HepG2 (cell line): ENCODE results near the gene TARM1. TPM values are rescaled to one million over a fixed set of nuclear protein-coding genes. Genes with fewer than 3 reads are reported as not detected.

Experiments
- ATF3 ChIP-seq: sonication (generic); formaldehyde crosslinking; IDR thresholded peaks from 2 replicates; pipeline ENCODE4 v1.4.0; 2020; ENCODE audit warnings: missing genetic modification reagents
- CENPT ChIP-seq: sonication (generic); formaldehyde crosslinking; IDR thresholded peaks from 2 replicates; pipeline ENCODE4 v1.8.0; 2022; ENCODE audit warnings: low read depth, mild to moderate bottlenecking, moderate library complexity, missing genetic modification reagents
- ERF ChIP-seq: IDR thresholded peaks from 2 replicates; pipeline ENCODE4 v1.6.1; 2018; ENCODE audit warnings: missing biosample characterization, missing genetic modification reagents
- ETV5 ChIP-seq: IDR thresholded peaks from 2 replicates; pipeline ENCODE4 v1.6.1; 2018; ENCODE audit warnings: missing biosample characterization, missing genetic modification reagents, inconsistent platforms, borderline replicate concordance
- GABPB1 ChIP-seq: IDR thresholded peaks from 2 replicates; pipeline ENCODE4 v1.6.1; 2016; ENCODE audit warnings: mild to moderate bottlenecking, missing genetic modification reagents, moderate library complexity, missing compliant biosample characterization
- SAP130 ChIP-seq: IDR thresholded peaks from 2 replicates; pipeline ENCODE4 v1.6.1; 2016; ENCODE audit warnings: low read depth
- ZFP36L1 ChIP-seq: sonication (generic); formaldehyde crosslinking; IDR thresholded peaks from 2 replicates; pipeline ENCODE4 v1.8.0; 2022; ENCODE audit warnings: mild to moderate bottlenecking, missing genetic modification reagents, moderate library complexity
- ZMYM3 ChIP-seq: sonication (generic); formaldehyde crosslinking; IDR thresholded peaks from 2 replicates; pipeline ENCODE4 v1.5.1; 2020; ENCODE audit warnings: mild to moderate bottlenecking, missing genetic modification reagents
- ZNF232 ChIP-seq: sonication (generic); formaldehyde crosslinking; IDR thresholded peaks from 2 replicates; pipeline ENCODE4 v1.4.0; 2020; ENCODE audit warnings: missing genetic modification reagents, borderline replicate concordance
- ZNF510 ChIP-seq: sonication (generic); formaldehyde crosslinking; IDR thresholded peaks from 2 replicates; pipeline ENCODE4 v1.4.0; 2020; ENCODE audit warnings: low read depth, mild to moderate bottlenecking, missing genetic modification reagents
- ZNF574 ChIP-seq: sonication (generic); formaldehyde crosslinking; IDR thresholded peaks from 2 replicates; pipeline ENCODE4 v1.4.0; 2020; ENCODE audit warnings: missing genetic modification reagents
- polyA plus RNA-seq, 8 experiments: library from polyadenylated mRNA; depleted of rRNA in 3 of 8; stranded (reverse) in 7 of 8; unstranded in 1 of 8; fragments of >200 nt; fragmentation: Illumina TruSeq in 4 of 8; extraction: Trizol in 4 of 8; gene quantifications; 2 replicates each; pipeline versions ENCODE4 v1.2.1 to v1.2.3, GENCODE V29; 2011 to 2016; ENCODE audit warnings: low read depth in 4 of 8, missing spikeins in 1 of 8, mixed read lengths in 1 of 8; ENCODE audit not compliant: insufficient read depth in 1 of 8
- total RNA-seq, 5 experiments: library from RNA; depleted of rRNA; stranded (reverse); fragments of >200 nt; fragmentation: Illumina TruSeq; extraction: Trizol; gene quantifications; 2 replicates each; pipeline ENCODE4 v1.2.3, GENCODE V29; 2016; ENCODE audit warnings: low read depth in 1 of 5
- TF ChIP-seq, protein P1 (sequence below): sonication (generic); formaldehyde crosslinking; IDR thresholded peaks from 2 replicates; pipeline ENCODE4 v1.4.0; 2020; ENCODE audit warnings: missing genetic modification reagents, borderline replicate concordance
- TF ChIP-seq, protein P2 (sequence below): sonication (generic); formaldehyde crosslinking; conservative IDR thresholded peaks from 2 replicates; pipeline ENCODE4 v1.8.0; 2022; ENCODE audit warnings: mild to moderate bottlenecking, moderate library complexity, missing genetic modification reagents
- TF ChIP-seq, protein P3 (sequence below): sonication (generic); formaldehyde crosslinking; IDR thresholded peaks from 2 replicates; pipeline ENCODE4 v1.8.1; 2023; ENCODE audit warnings: mild to moderate bottlenecking, missing genetic modification reagents
- TF ChIP-seq, protein P4 (sequence below): sonication (generic); formaldehyde crosslinking; IDR thresholded peaks from 2 replicates; pipeline ENCODE4 v1.5.0; 2020; ENCODE audit warnings: mild to moderate bottlenecking, missing genetic modification reagents, borderline replicate concordance

The TARM1 gene
- total and polyA plus RNA-seq, 2 of the 13 experiments (the other 11 are each of a cell fraction or from before 2014, with no cell fraction given): not detected

GRCh38 chr19:54095859-54096616 lies 14.9 kb upstream of the TARM1 start (continued):
- TF ChIP-seq, protein P1, sequence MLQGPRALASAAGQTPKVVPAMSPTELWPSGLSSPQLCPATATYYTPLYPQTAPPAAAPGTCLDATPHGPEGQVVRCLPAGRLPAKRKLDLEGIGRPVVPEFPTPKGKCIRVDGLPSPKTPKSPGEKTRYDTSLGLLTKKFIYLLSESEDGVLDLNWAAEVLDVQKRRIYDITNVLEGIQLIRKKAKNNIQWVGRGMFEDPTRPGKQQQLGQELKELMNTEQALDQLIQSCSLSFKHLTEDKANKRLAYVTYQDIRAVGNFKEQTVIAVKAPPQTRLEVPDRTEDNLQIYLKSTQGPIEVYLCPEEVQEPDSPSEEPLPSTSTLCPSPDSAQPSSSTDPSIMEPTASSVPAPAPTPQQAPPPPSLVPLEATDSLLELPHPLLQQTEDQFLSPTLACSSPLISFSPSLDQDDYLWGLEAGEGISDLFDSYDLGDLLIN: peak; percentile 79; the same call in 1 of the 2 replicates
- peak; percentile 78 for TF ChIP-seq ZNF232
- TF ChIP-seq, protein P2, sequence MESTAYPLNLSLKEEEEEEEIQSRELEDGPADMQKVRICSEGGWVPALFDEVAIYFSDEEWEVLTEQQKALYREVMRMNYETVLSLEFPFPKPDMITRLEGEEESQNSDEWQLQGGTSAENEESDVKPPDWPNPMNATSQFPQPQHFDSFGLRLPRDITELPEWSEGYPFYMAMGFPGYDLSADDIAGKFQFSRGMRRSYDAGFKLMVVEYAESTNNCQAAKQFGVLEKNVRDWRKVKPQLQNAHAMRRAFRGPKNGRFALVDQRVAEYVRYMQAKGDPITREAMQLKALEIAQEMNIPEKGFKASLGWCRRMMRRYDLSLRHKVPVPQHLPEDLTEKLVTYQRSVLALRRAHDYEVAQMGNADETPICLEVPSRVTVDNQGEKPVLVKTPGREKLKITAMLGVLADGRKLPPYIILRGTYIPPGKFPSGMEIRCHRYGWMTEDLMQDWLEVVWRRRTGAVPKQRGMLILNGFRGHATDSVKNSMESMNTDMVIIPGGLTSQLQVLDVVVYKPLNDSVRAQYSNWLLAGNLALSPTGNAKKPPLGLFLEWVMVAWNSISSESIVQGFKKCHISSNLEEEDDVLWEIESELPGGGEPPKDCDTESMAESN (CRISPR knock-in tag): peak; percentile 82; the same call in 1 of the 2 replicates
- 0 out of 2 replicates have a peak, but pooled peaks have one; percentile 10 for TF ChIP-seq ATF3 (CRISPR knock-in tag)
- TF ChIP-seq ZFP36L1 (CRISPR knock-in tag): 0 out of 2 replicates have a peak, but pooled peaks have one; percentile 49
- TF ChIP-seq SAP130 (CRISPR knock-in tag): peak; percentile 36; the same call in 1 of the 2 replicates
- TF ChIP-seq ZNF510 (CRISPR knock-in tag): 0 out of 2 replicates have a peak, but pooled peaks have one; percentile 56
- peak; percentile 73 for TF ChIP-seq ZNF574
- TF ChIP-seq ETV5 (CRISPR knock-in tag): 0 out of 2 replicates have a peak, but pooled peaks have one; percentile 16
- 0 out of 2 replicates have a peak, but pooled peaks have one; percentile 2 for TF ChIP-seq ZMYM3 (CRISPR knock-in tag)
- peak; percentile 90; the same call in 1 of the 2 replicates for TF ChIP-seq CENPT
- TF ChIP-seq, protein P3, sequence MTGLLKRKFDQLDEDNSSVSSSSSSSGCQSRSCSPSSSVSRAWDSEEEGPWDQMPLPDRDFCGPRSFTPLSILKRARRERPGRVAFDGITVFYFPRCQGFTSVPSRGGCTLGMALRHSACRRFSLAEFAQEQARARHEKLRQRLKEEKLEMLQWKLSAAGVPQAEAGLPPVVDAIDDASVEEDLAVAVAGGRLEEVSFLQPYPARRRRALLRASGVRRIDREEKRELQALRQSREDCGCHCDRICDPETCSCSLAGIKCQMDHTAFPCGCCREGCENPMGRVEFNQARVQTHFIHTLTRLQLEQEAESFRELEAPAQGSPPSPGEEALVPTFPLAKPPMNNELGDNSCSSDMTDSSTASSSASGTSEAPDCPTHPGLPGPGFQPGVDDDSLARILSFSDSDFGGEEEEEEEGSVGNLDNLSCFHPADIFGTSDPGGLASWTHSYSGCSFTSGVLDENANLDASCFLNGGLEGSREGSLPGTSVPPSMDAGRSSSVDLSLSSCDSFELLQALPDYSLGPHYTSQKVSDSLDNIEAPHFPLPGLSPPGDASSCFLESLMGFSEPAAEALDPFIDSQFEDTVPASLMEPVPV (CRISPR knock-in tag): peak; percentile 84
- TF ChIP-seq GABPB1 (CRISPR knock-in tag): peak; percentile 58; the same call in 1 of the 2 replicates
- TF ChIP-seq ERF: peak; percentile 37; the same call in 1 of the 2 replicates
- TF ChIP-seq, protein P4, sequence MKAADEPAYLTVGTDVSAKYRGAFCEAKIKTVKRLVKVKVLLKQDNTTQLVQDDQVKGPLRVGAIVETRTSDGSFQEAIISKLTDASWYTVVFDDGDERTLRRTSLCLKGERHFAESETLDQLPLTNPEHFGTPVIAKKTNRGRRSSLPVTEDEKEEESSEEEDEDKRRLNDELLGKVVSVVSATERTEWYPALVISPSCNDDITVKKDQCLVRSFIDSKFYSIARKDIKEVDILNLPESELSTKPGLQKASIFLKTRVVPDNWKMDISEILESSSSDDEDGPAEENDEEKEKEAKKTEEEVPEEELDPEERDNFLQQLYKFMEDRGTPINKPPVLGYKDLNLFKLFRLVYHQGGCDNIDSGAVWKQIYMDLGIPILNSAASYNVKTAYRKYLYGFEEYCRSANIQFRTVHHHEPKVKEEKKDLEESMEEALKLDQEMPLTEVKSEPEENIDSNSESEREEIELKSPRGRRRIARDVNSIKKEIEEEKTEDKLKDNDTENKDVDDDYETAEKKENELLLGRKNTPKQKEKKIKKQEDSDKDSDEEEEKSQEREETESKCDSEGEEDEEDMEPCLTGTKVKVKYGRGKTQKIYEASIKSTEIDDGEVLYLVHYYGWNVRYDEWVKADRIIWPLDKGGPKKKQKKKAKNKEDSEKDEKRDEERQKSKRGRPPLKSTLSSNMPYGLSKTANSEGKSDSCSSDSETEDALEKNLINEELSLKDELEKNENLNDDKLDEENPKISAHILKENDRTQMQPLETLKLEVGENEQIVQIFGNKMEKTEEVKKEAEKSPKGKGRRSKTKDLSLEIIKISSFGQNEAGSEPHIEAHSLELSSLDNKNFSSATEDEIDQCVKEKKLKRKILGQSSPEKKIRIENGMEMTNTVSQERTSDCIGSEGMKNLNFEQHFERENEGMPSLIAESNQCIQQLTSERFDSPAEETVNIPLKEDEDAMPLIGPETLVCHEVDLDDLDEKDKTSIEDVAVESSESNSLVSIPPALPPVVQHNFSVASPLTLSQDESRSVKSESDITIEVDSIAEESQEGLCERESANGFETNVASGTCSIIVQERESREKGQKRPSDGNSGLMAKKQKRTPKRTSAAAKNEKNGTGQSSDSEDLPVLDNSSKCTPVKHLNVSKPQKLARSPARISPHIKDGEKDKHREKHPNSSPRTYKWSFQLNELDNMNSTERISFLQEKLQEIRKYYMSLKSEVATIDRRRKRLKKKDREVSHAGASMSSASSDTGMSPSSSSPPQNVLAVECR (CRISPR knock-in tag): peak; percentile 19; the same call in 1 of the 2 replicates
